Dermis microvascular lymphatic vessel endothelial cell (primary cell): ENCODE measurements around the gene TSPY2. TPM values are rescaled to one million over a fixed set of nuclear protein-coding genes. Genes with fewer than 3 reads are reported as not detected.
"Not testable (repeated sequence)": the region's sequence is repeated elsewhere in the genome, so short reads cannot be mapped to it uniquely, and the experiment has no call there.

Source experiments
- DNase-seq, 2 donors: peaks; one replicate each; pipeline versions ENCODE4 v3.0.0 to v3.0.0-alpha.2; 2010; ENCODE audit warnings: low read depth in 2 of 2
- total RNA-seq: library from RNA; depleted of rRNA; stranded (reverse); fragments of >200 nt; gene quantifications from 2 replicates; pipeline ENCODE4 v1.2.1, GENCODE V29; 2014

Gene TSPY2
- not detected in 2 replicates for total RNA-seq

- DNase-seq: not testable (repeated sequence)
Measured at GRCh38 chrY:6245923-6246322, at the start of gene TSPY2. Gene TSPY2, plus strand, starts transcription at chrY:6246223. Its CDS starts 46 bp downstream, at chrY:6246269.

DNA sequence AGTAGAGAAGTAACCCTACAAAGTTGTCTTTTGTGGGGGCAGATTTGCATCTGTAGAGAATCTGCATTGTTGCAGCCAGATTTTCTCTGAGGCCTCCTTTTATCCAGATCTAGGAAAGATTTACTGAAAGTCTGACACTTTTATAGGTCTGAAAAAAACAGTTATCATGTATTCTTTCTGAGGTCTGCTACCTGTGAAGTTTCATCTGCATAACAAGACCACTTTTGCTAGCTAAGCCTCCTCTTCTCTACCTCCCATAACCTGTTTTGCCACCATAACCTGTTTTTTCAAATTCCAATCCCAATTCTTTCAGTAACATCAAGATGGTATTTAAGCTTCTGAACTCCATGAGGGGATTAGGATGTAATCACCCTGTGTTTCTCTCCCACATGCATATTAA lies 36.5 kb upstream of the TSPY2 start:
- not testable (repeated sequence) for DNase-seq

- DNase-seq: not testable (repeated sequence)
Measured at GRCh38 chrY:6217045-6217444, 29.0 kb upstream of the TSPY2 start.

DNA sequence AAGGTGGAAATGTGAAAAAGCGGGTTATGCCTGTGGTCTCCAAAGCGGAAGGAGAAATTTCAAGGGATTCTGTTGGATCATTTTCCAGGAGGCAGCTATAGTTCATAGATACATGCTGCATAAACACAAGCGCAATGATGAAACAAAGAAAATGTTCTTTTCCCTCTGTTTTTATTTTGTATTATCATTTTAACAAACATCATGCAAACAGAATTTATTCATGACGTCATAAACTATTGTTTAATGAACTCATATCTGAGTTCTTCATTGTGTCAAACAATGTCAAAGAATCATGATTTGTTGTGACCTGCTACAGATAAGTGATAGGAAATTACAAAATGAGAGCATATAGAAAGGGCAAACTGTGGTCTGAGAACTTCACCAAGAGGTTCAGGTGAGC lies 23.8 kb downstream of the TSPY2 start:
- not testable (repeated sequence) for DNase-seq
